Lung (tissue), 12 donors: Measurements from ENCODE around the gene RALA. TPM values are rescaled to one million over a fixed set of nuclear protein-coding genes. Genes with fewer than 3 reads are reported as not detected.
"Not testable (repeated sequence)": the region's sequence is repeated elsewhere in the genome, so short reads cannot be mapped to it uniquely, and the experiment has no call there.

ENCODE experiments used
- ATAC-seq: fragments of 200-7000 bp; cut with Tn5 transposase; one replicate; pipeline ENCODE4 v1.9.1; 2020; ENCODE audit warnings: moderate number of reproducible peaks; ENCODE audit not compliant: insufficient read depth, low FRiP score
- DNase-seq, 3 donors: peaks; one replicate each; pipeline ENCODE4 v3.0.0-alpha.2; 2013 to 2017
- H3K27ac ChIP-seq, 2 donors: one replicate each; pipeline ENCODE4 v1.5.1; 2013; ENCODE audit warnings: mild to moderate bottlenecking in 2 of 2, moderate library complexity in 2 of 2, control low read depth in 1 of 2, inconsistent platforms in 1 of 2, low read depth in 1 of 2, low read length in 1 of 2
- H3K27me3 ChIP-seq, 3 donors: one replicate each; pipeline ENCODE4 v1.5.1; 2013; ENCODE audit warnings: low read length in 2 of 3; ENCODE audit not compliant: control insufficient read depth in 3 of 3, insufficient read depth in 3 of 3
- H3K36me3 ChIP-seq, 4 donors: one replicate each; pipeline ENCODE4 v1.5.1; 2013; ENCODE audit warnings: low read length in 4 of 4, mild to moderate bottlenecking in 1 of 4, moderate library complexity in 1 of 4; ENCODE audit not compliant: control insufficient read depth in 4 of 4, insufficient read depth in 4 of 4
- H3K4me1 ChIP-seq, 5 donors: one replicate each; pipeline ENCODE4 v1.5.1; 2013; ENCODE audit warnings: low read length in 5 of 5, mild to moderate bottlenecking in 2 of 5, moderate library complexity in 1 of 5; ENCODE audit not compliant: control insufficient read depth in 5 of 5, insufficient read depth in 5 of 5
- H3K4me3 ChIP-seq: one replicate; pipeline ENCODE4 v1.5.1; 2013; ENCODE audit warnings: mild to moderate bottlenecking, control low read depth, moderate library complexity
- H3K9ac ChIP-seq, 2 donors: one replicate each; pipeline ENCODE4 v1.5.1; 2013; ENCODE audit warnings: low read length in 2 of 2, control low read depth in 1 of 2; ENCODE audit not compliant: insufficient read depth in 1 of 2
- H3K9me3 ChIP-seq, 4 donors: one replicate each; pipeline ENCODE4 v1.5.1; 2013; ENCODE audit warnings: low read length in 3 of 4, mild to moderate bottlenecking in 1 of 4, moderate library complexity in 1 of 4; ENCODE audit not compliant: control insufficient read depth in 4 of 4, insufficient read depth in 3 of 4
- WGBS, 2 donors: extraction: QIAGEN DNeasy Blood & Tissue Kit; methylation state at CpG; one replicate each; pipeline ENCODE4 v1.1.7; 2013; 5-methylcytosine and 5-hydroxymethylcytosine counted together
- polyA plus RNA-seq, 2 donors: library from polyadenylated mRNA; stranded (reverse); fragments of 200-250 nt; gene quantifications; one replicate each; pipeline ENCODE4 v1.2.1, GENCODE V29; 2013
- total RNA-seq, 2 donors: library from RNA; depleted of rRNA in 1 of 2; stranded (reverse); fragments of >200 nt in 1 of 2; gene quantifications; one replicate each; pipeline ENCODE4 v1.2.1, GENCODE V29; 2014 to 2021
- TF ChIP-seq, protein P1 (sequence below): IDR thresholded peaks from 2 replicates; pipeline ENCODE4 v1.5.1; 2012; ENCODE audit warnings: mild to moderate bottlenecking; ENCODE audit errors: control extremely low read depth, extremely low read depth
- donor health status: control.
- donor health status: control.
- donor health status: Bipolar disorder and iron deficiency.
- donor health status: healthy.
- donor health status: DM: yes; HTN: yes; CAD: no.

Gene RALA
- total and polyA plus RNA-seq, 4 donors, result 29.5 to 41.0 (median 30.6) TPM

DNA sequence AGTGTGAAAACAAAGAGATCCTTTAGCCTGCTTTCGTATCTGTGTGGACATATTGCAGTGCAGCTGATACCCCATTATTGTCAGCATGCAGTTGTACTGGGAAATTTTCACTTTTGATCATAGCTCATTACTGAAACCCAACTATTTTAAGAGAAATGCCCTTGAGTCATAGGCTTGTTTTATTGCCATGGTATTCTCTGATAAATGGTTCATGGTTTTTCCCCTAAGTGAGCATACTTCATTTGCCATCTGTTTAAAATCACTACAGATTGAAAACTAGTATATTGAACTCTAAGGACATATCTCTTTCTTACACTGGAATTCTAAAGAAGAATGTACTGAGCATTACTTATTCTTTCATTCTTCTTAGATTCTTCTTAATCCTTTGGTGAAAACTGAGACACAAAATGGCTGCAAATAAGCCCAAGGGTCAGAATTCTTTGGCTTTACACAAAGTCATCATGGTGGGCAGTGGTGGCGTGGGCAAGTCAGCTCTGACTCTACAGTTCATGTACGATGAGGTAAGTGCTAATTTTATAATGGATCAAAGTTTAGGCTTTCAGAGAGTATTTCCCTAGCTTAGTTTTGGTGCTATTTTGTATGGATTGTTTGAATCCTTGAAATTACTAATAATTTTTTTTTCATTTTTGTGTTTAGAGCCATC is 63.0 kb downstream of the RALA start:
- no peak for DNase-seq
- H3K9ac ChIP-seq, result no peak overlapping the region
- no peak overlapping the region for H3K4me3 ChIP-seq
- no peaks in the 10 kb centered on the region for H3K9me3 ChIP-seq
- TF ChIP-seq, protein P1, sequence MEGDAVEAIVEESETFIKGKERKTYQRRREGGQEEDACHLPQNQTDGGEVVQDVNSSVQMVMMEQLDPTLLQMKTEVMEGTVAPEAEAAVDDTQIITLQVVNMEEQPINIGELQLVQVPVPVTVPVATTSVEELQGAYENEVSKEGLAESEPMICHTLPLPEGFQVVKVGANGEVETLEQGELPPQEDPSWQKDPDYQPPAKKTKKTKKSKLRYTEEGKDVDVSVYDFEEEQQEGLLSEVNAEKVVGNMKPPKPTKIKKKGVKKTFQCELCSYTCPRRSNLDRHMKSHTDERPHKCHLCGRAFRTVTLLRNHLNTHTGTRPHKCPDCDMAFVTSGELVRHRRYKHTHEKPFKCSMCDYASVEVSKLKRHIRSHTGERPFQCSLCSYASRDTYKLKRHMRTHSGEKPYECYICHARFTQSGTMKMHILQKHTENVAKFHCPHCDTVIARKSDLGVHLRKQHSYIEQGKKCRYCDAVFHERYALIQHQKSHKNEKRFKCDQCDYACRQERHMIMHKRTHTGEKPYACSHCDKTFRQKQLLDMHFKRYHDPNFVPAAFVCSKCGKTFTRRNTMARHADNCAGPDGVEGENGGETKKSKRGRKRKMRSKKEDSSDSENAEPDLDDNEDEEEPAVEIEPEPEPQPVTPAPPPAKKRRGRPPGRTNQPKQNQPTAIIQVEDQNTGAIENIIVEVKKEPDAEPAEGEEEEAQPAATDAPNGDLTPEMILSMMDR, result no peak
- WGBS, 2 donors, result 87 to 94% methylated on average over 3 of the region's 3 CpGs
- H3K27me3 ChIP-seq, result no peaks in the 10 kb centered on the region
- H3K36me3 ChIP-seq, result peaks cover 3 to 20% (median 15%) of the 10 kb centered on the region in 4 donors
- ATAC-seq, result no peak
- no peak overlapping the region for H3K27ac ChIP-seq
- peaks cover 5 to 32% (median 21%) of the 10 kb centered on the region in 5 donors for H3K4me1 ChIP-seq

DNA sequence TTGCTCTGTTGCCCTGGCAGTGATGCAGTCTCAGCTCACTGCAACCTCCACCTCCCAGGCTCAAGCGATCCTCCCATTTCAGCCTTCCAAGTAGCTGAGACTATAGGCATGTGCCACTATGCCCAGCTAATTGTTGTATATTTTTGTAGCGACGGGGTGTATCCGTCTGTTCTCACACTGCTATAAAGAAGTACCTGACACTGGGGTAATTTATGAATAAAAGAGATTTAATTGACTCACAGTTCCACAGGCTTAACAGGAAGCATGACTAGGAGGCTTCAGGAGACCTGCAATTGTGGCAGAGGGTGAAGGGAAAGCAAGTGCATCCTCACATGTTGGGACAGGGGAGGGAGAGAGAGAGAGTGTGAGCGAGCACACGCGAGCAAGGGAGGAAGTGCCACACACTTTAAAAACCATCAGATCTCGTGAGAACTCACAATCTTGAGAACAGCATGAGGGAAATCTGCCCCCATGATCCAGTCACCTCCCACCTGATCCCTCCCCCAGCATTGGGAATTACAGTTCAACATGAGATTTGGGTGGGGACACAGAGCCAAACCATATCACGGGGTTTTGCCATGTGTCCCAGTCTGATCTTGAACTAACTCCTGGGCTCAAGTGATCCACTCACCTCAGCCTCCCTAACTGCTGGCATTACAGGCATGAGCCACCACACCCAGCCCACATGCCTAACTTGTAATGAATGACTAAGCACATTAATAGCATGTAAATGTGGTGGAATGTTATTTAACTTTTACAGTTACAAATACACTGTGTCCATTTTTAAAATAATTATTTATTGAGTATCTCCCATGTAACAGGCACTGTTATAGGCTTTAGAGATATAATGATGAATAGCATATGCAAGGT is 65.5 kb downstream of the RALA start:
- H3K9ac ChIP-seq, result no peak overlapping the region
- H3K27me3 ChIP-seq, result no peaks in the 10 kb centered on the region
- H3K9me3 ChIP-seq, result no peaks in the 10 kb centered on the region
- H3K27ac ChIP-seq, result no peak overlapping the region
- H3K4me3 ChIP-seq, result no peak overlapping the region
- no peak for ATAC-seq
- WGBS, 2 donors, result 56 to 82% methylated on average over 9 of the region's 9 CpGs
- peaks cover 1 to 13% (median 6%) of the 10 kb centered on the region in 5 donors for H3K4me1 ChIP-seq
- peaks cover 3 to 26% (median 19%) of the 10 kb centered on the region in 4 donors for H3K36me3 ChIP-seq
- TF ChIP-seq, protein P1, result no peak
- no peak for DNase-seq

DNA sequence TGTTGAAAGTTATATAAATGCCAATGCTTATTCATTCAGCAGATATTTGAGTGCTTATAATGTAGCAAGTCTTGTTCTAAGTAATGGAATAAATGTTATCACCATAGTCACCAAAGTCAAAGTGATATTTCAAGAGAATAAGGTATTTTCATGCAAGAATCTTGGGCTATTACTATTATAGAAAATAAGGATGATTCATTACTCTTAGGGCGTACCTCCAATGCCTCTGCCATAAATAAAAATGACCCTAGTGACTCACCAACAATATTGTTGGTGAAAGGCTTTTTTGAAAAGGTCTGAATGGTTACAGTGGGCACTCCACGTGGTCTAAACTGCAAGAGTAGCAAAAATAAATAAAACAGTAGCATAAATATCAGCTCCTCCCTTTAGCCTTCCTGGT is 68.4 kb downstream of the RALA start:
- peaks cover 3 to 32% (median 21%) of the 10 kb centered on the region in 4 donors for H3K36me3 ChIP-seq
- 78 to 92% methylated on average over 2 of the region's 2 CpGs for WGBS, 2 donors
- no peak overlapping the region for H3K4me3 ChIP-seq
- no peaks in the 10 kb centered on the region for H3K9me3 ChIP-seq
- DNase-seq (no peak), ATAC-seq (no peak)
- H3K4me1 ChIP-seq, result no peaks in the 10 kb centered on the region
- TF ChIP-seq, protein P1, result no peak
- no peak overlapping the region for H3K27ac ChIP-seq
- H3K9ac ChIP-seq, result no peak overlapping the region
- no peaks in the 10 kb centered on the region for H3K27me3 ChIP-seq

DNA sequence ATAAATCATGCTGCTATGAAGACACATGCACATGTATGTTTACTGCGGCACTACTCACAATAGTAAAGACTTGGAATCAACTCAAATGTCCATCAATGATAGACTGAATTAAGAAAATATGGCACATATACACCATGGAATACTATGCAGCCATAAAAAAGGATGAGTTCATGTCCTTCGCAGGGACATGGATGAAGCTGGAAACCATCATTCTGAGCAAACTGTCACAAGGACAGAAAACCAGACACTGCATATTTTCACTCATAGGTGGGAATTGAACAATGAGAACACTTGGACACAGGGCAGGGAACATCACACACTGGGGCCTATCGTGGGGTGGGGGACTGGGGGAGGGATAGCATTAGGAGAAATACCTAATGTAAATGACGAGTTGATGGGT is 69.7 kb downstream of the RALA start:
- not testable (repeated sequence) for ATAC-seq, H3K4me1 ChIP-seq, H3K4me3 ChIP-seq, H3K27ac ChIP-seq, DNase-seq, H3K27me3 ChIP-seq, H3K9me3 ChIP-seq, H3K9ac ChIP-seq
- 72 to 97% methylated on average over 4 of the region's 4 CpGs for WGBS, 2 donors
- peaks cover 7 to 43% (median 24%) of the 10 kb centered on the region in 4 donors for H3K36me3 ChIP-seq
